GM21619 (cell line): ENCODE results near the gene CSF3.
"Not testable (repeated sequence)": the region's sequence is repeated elsewhere in the genome, so short reads cannot be mapped to it uniquely, and the experiment has no call there.

Source experiments
- ATAC-seq: cut with Tn5 transposase; IDR thresholded peaks from one replicate; pipeline ENCODE4 v1.9.1; 2021; ENCODE audit not compliant: unreplicated experiment

The CSF3 gene

DNA sequence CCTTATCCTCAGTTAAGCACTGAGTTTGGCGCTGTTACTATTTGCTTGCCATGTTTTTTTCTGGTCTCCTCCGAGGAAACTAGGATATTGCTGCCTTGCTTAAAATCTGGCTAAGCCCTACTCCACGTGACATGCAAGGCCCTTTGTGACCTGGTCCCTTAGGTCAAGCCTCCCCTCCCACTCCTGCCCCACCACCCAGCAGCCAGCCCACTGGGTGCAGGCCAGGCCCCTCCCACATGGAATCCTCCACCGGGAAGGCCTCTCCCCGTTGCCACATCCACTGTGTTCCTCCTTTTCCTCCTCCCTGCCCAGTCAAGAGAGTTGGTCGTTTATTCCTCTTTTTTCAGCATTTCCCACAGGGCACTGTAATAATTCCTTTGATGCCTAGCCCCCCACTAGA, 18.4 kb upstream of the CSF3 start:
- ATAC-seq, result no peak

GRCh38 chr17:39997543-39997942, 17.7 kb upstream of the CSF3 start:
- no peak for ATAC-seq

- ATAC-seq, result no peak
Measured at GRCh38 chr17:39999067-39999466, 16.2 kb upstream of the CSF3 start.

GRCh38 chr17:40000161-40000560, 15.1 kb upstream of the CSF3 start:
- ATAC-seq, result no peak

DNA sequence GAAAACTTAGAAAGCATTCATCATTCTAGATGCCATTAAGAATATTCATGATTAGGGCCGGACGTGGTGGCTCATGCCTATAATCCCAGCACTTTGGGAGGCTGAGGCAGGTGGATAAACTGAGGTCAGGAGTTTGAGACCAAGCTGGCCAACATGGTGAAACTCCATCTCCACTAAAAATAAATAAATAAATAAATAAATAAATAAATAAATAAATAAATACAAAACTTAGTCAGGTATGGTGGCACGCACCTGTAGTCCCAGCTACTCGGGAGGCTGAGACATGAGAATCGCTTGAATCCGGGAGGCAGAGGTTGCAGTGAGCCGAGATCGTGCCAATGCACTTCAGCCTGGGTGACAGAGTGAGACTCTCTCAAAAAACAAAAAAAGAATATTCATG, 13.9 kb upstream of the CSF3 start:
- not testable (repeated sequence) for ATAC-seq

DNA sequence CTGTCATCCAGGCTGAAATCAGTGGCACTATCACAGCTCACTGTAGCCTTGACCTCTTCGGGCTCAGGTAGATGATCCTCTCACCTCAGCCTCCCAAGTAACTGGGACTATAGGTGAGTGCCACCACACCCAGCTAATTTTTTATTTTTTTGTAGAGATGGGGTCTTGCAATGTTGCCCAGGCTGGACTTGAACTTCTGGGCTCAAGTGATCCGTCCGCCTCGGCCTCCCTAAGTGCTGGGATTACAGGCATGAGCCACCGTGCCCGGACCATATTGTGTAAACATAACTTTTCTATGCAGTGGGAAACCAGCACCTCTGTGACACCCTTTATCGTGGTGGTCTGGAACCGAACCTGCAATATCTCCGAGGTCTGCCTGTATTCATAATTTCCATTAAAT, 11.2 kb upstream of the CSF3 start:
- ATAC-seq, result no peak

DNA sequence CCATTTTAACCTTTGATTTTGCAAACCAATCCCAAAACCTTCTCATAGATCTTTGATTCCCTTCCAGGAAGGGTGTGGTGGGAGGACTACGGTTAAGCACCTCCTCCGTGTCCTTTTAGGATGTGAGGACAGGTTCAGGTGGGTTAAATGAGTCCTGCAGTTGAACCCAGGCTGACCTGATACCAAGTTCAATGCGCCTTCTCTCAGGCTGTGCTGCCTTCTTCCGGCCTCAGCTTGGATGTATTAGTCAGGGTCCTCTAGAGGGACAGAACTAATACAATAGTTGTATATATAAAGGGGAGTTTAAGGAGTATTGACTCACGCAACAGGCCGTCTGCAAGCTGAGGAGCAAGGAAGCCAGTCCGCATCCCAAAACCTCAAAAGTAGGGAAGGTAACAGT, 10.5 kb upstream of the CSF3 start:
- no peak for ATAC-seq

- no peak for ATAC-seq
Measured at GRCh38 chr17:40005520-40005919, 9.7 kb upstream of the CSF3 start.

- ATAC-seq, result not testable (repeated sequence)
Measured at GRCh38 chr17:40010946-40011500, 4.2 kb upstream of the CSF3 start.

DNA sequence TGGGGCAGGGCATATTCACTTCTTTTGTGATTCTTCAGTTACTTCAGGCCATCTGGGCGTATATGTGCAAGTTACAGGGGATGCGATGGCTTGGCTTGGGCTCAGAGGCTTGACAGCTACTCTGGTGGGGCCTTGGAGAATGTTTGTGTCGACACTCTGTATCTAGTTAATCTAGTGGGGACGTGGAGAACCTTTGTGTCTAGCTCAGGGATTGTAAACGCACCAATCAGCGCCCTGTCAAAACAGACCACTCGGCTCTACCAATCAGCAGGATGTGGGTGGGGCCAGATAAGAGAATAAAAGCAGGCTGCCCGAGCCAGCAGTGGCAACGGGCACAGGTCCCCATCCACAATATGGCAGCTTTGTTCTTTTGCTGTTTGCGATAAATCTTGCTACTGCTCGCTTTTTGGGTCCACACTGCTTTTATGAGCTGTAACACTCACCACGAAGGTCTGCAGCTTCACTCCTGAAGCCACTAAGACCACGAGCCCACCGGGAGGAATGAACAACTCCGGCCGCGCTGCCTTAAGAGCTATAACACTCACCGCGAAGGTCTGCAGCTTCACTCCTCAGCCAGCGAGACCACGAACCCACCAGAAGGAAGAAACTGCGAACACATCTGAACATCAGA, 3.1 kb upstream of the CSF3 start:
- ATAC-seq, result not testable (repeated sequence)

DNA sequence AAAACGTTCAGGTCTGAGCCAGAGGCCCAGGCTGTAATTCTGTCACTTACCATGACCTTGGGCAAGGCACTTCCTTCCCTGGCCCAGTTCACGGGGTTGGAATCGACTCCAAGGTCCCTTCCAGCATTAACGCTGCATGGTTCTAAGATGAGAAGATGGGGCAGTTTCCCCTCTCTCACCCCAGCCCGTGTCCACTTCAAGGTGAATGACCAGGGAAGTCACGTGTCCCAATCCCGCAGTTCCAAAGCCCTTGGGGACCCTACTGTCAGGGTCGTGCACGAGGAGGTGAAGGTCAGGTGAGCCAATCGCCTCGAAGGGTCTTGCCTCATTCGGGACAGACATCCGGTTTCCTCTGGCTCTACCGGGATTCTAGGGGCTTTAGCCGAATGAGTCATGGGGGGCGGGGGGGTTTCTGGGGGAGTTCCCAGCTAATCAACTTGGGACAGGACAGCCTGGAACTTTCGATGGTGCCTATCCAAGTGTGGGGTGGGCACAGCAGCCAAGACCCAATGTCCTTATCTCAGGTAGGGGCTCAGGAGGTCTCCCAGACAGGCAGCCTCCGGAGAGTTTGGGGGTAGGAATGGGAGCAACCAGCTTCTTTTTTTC, 762 bp upstream of the CSF3 start:
- ATAC-seq, result no peak

DNA sequence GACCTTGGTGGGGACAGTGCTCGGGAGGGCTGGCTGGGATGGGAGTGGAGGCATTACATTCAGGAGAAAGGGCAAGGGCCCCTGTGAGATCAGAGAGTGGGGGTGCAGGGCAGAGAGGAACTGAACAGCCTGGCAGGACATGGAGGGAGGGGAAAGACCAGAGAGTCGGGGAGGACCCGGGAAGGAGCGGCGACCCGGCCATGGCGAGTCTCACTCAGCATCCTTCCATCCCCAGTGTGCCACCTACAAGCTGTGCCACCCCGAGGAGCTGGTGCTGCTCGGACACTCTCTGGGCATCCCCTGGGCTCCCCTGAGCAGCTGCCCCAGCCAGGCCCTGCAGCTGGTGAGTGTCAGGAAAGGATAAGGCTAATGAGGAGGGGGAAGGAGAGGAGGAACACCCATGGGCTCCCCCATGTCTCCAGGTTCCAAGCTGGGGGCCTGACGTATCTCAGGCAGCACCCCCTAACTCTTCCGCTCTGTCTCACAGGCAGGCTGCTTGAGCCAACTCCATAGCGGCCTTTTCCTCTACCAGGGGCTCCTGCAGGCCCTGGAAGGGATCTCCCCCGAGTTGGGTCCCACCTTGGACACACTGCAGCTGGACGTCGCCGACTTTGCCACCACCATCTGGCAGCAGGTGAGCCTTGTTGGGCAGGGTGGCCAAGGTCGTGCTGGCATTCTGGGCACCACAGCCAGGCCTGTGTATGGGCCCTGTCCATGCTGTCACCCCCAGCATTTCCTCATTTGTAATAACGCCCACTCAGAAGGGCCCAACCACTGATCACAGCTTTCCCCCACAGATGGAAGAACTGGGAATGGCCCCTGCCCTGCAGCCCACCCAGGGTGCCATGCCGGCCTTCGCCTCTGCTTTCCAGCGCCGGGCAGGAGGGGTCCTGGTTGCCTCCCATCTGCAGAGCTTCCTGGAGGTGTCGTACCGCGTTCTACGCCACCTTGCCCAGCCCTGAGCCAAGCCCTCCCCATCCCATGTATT, 1.1 kb downstream of the CSF3 start:
- no peak for ATAC-seq

DNA sequence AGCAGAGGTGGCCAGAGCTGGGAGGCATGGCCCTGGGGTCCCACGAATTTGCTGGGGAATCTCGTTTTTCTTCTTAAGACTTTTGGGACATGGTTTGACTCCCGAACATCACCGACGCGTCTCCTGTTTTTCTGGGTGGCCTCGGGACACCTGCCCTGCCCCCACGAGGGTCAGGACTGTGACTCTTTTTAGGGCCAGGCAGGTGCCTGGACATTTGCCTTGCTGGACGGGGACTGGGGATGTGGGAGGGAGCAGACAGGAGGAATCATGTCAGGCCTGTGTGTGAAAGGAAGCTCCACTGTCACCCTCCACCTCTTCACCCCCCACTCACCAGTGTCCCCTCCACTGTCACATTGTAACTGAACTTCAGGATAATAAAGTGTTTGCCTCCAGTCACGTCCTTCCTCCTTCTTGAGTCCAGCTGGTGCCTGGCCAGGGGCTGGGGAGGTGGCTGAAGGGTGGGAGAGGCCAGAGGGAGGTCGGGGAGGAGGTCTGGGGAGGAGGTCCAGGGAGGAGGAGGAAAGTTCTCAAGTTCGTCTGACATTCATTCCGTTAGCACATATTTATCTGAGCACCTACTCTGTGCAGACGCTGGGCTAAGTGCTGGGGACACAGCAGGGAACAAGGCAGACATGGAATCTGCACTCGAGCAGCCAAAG, 2.3 kb downstream of the CSF3 start:
- no peak for ATAC-seq

DNA sequence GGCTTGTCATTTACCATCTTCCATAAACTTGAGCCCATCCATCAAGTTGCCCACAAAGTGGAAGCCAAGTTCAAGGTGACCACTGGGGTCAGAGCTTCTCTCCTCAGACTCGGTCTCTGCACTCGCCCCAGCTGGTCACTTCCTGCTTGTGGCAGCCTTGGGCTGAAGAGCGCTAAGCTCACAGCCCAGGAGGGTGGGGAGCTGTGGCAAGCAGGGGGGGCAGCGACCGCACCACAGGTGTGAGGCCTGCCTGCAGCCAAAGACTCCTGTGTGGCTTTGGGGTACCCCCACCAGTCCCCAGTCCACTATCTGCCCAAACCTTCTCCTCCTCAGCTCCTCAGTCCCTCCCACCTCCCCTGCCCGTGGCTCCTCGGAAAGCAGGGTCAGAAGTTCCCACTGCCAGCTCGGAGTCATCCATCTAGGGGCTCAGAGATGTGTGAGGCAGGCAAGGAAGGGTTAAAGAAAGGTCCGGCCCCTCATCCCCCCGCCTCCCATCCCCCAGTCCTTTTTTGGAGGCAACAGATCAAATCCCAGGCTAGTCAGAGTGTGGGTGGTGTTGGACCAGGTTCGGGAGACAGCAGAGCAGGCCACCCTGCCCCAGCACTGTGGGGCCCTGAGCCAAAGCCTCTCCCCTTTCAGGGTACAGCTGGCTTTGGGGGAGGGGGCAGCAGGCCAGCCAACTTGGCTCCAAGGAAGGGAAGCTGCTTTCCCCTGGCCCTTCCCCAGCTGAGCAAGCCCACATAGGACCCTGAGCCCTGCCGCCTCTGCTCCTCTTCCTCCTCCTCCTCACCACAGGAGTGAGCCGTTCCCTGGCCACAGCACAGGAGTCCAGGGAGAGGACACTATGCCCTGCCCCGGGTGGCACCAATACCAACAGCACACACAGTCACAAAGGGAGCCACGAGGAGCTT, 3.2 kb downstream of the CSF3 start:
- ATAC-seq, result no peak

DNA sequence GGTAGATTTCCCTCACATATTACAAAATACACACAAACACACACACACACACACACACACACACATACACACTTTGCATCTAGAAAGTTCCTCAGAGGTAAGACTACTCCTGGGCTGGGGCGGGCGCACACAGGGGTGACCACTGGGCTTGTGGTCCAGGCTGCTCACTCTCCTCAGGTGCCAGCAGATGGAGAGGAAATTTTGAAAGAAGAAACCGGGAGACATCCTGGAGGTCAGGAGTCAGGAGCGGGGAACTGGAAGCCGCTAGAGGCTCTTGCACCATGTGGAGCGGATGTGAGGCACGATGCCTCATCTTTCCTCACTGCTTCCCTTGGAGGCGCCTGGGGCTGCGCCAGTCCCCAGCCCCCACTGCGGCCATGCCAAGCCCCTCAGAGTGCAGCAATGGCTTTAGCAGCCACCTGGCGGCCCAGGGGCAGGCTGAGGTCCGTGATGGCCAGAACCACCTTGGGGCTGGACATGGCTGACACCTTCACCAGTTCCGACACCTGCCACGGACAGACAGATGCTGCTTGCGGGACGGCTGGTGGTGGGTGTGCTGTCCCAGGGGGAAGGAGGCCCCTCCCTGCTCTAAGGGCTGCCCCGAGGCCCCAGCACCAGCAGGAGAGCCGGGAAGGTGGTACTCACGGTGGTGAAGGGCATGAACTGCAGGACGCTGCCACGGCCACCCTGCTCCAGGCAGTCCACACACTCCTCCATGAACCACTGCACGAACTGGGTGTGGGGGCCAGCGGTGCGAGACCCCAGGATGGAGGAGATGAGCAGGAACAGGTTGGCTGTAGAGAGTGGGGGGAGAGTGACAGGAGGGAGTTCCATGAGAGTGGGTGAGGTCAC, 4.1 kb downstream of the CSF3 start:
- no peak for ATAC-seq

DNA sequence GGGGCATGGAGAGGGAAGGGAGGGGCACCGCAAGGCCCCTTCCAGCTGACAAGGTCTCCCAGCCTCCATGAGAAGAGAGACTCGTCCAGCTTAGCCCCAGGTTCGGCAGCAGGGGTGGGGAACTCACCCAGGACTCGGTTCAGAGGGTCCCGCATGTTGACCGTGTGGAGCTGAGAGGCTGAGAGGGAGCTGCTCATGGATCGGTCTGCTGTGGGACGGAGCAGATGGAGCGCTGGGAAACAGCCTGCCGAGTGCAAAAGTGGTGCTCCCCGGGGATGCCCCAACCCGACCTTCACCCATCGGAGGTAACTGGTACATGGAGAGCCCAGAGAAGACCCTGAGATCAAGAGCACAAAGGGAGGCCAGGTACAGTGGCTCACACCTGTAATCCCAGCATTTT, 4.9 kb downstream of the CSF3 start:
- ATAC-seq, result no peak

DNA sequence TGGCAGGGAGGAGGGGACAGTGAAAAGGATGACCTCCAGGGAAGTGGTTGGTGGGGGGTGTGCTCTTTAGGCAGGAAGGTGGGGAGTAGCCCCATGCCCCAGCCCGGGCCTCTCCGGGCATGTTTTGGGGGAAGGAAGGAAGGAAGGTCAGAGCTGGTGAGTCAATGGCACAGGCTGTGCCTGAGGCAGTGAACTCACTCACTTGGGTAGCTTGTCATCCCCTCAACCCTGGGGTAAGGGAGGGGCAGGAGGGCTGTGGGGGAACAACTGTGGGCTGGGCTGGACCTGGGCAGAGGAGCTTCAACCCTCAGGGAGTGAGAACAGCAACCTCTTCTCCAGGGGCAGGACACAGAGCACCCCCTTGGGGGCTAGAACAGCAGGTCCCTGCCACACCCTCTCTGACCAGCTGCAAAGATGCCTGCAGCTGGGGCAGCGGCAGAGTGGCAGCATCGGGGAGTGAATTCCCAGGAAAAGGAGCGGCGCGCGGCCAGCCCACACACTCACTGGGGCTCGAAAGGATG, 6.3 kb downstream of the CSF3 start:
- no peak for ATAC-seq

DNA sequence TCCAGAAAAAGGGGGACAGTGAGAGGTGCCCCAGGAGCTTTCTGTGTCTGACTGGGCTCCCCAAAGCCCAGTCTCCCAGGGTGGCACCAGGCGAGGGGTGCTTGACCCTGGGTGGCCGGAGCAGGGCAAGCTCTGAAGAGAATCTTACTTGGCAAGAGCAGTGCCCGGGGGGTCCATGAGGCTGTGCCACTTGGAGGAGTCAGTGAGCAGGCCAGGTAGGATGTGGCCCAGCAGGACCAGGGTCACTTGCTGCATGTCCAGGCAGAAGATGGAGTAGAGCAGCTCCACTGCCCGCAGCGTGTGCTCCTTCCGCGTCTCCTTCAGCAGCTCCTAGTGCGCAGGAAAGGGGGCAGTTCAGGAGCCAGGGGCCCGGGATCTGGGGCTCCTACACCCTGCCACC, 7.3 kb downstream of the CSF3 start:
- no peak for ATAC-seq

- no peak for ATAC-seq
Measured at GRCh38 chr17:40022961-40023541, 7.8 kb downstream of the CSF3 start.
